ENCODE results near the gene TRIM52. TPM values are rescaled to one million over a fixed set of nuclear protein-coding genes. Genes with fewer than 3 reads are reported as not detected.

The TRIM52 gene
- total RNA-seq, 1 donor from 2014 or later: 10.4 TPM

DNA sequence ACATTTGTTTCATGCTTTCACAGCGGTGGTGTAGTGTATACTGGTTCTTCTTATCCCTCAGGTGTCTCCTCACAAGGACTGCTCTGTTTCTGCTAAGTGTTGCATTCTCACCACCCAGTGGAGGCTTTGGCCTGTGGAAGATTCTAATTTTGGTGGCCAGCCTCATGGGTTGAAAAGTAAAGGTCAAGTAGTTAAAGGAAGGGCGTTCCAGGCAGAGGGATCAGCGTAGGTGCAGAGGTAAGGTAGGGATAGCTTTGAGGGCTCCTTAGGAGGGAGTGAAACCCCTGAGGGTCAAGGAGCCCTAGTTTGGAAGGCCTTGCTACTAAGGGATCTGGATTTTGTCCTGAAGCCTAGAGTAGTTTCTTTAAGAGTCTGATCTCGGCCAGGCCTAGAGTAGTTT, 12.7 kb downstream of the TRIM52 start:
- TF ChIP-seq, protein P1, sequence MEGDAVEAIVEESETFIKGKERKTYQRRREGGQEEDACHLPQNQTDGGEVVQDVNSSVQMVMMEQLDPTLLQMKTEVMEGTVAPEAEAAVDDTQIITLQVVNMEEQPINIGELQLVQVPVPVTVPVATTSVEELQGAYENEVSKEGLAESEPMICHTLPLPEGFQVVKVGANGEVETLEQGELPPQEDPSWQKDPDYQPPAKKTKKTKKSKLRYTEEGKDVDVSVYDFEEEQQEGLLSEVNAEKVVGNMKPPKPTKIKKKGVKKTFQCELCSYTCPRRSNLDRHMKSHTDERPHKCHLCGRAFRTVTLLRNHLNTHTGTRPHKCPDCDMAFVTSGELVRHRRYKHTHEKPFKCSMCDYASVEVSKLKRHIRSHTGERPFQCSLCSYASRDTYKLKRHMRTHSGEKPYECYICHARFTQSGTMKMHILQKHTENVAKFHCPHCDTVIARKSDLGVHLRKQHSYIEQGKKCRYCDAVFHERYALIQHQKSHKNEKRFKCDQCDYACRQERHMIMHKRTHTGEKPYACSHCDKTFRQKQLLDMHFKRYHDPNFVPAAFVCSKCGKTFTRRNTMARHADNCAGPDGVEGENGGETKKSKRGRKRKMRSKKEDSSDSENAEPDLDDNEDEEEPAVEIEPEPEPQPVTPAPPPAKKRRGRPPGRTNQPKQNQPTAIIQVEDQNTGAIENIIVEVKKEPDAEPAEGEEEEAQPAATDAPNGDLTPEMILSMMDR (IDR thresholded peaks at IDR 0.05; ENCODE audit: unreplicated experiment): no peak
- Mint-ChIP-seq H3K4me1 (ENCODE audit: unreplicated experiment) (peaks cover 48% of the 10 kb centered on the region), H3K36me3 (ENCODE audit: low read depth, unreplicated experiment) (peaks cover 16% of the 10 kb centered on the region), H3K27ac (ENCODE audit: unreplicated experiment) (peak overlapping the region; percentile 71), H3K9me3 (ENCODE audit: unreplicated experiment) (no peaks in the 10 kb centered on the region), H3K27me3 (ENCODE audit: unreplicated experiment) (peaks cover 15% of the 10 kb centered on the region), H3K4me3 (ENCODE audit: unreplicated experiment) (peak overlapping the region; percentile 92)
- no peak for DNase-seq (ENCODE audit: low spot score)

DNA sequence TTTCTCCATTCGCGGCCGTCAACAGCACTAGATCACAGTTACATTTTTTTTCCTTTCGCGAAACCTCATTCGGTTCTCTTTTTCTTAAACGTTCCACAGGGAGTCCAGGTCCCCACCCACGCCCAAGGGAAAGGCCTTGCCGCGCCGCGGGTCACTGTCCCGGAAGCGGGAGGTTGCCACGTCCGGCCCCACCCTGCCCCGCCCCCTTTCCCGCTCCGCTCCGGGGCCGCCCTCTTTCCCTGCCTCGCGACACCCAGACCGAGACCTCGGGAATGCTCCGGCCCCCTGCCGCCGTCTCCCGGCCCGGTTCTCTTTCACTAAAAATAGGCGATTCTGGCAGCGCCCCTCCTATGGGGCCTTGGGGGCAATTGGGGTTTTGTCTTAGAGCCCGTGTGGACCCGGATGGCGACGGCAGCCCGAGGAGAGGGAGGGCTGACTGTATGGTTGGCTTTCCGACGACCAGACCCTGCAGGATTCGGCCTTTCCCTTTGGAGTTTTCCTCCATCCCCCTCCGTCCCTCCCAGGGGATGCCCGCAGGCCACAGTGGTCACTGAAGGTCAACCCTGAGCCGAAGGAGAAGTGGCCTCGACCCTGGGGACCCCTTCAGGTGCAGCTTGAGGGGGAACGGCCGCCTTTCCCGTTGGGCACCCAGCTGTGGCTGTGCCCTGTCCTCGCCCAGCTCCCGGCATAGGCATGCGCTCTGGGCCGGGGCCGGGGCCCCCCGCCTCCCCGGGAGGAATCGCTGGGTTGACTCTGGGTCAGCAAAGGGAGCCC, 14.5 kb downstream of the TRIM52 start:
- Mint-ChIP-seq H3K27ac (ENCODE audit: unreplicated experiment) (peak overlapping the region; percentile 94), H3K27me3 (ENCODE audit: unreplicated experiment) (peaks cover 17% of the 10 kb centered on the region), H3K4me1 (ENCODE audit: unreplicated experiment) (peaks cover 61% of the 10 kb centered on the region), H3K36me3 (ENCODE audit: low read depth, unreplicated experiment) (peaks cover 27% of the 10 kb centered on the region), H3K4me3 (ENCODE audit: unreplicated experiment) (peak overlapping the region; percentile 92), H3K9me3 (ENCODE audit: unreplicated experiment) (no peaks in the 10 kb centered on the region)
- TF ChIP-seq, protein P1 (IDR thresholded peaks at IDR 0.05; ENCODE audit: unreplicated experiment): no peak
- DNase-seq (ENCODE audit: low spot score): peak; percentile 85

DNA sequence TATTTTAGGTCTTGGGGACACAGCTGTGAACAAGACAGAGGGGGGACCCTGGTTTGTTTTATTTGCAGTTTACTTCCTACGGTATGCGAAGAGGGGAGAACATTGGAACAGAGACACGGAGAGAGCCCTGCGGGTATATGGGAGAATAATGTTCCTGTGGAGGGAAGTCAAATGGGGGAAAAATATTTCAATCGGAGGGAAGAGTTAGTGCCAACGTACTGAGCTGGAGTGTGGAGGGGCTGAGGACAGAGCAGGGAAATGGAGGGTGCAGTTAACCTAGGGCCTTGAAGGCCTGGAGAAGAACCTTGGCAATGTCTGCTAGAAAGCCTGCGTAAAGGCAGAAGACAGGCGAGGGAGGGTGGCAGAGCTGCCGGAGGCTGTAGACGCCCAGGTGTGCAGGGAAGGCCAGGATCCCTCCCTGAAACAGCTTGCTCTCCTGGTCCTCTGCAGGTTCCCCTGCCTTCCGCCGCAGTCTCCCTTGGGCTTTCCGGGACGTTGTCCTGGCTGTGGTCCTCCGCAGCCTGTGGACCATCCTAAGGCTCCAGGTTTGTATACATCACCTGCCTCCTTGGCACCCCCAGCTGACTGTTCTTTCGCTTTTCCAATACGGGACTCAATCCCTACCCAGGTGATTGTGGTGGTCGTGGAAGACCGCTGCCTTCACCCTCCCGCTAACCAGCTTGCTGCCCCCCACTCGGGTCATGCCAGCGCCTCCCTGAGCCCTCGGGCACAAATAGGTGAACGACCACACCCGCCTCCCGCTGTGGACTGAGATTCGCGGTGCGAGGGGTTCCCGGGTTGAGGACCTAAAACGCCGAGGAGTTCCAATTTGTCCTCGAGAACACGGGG, 15.3 kb downstream of the TRIM52 start:
- peaks cover 61% of the 10 kb centered on the region for H3K4me1 Mint-ChIP-seq (ENCODE audit: unreplicated experiment)
- no peaks in the 10 kb centered on the region for H3K9me3 Mint-ChIP-seq (ENCODE audit: unreplicated experiment)
- no peak for DNase-seq (ENCODE audit: low spot score)
- TF ChIP-seq, protein P1 (IDR thresholded peaks at IDR 0.05; ENCODE audit: unreplicated experiment): no peak
- peak overlapping the region; percentile 92 for H3K4me3 Mint-ChIP-seq (ENCODE audit: unreplicated experiment)
- H3K36me3 Mint-ChIP-seq (ENCODE audit: low read depth, unreplicated experiment): peaks cover 32% of the 10 kb centered on the region
- peaks cover 17% of the 10 kb centered on the region for H3K27me3 Mint-ChIP-seq (ENCODE audit: unreplicated experiment)
- peak overlapping the region; percentile 94 for H3K27ac Mint-ChIP-seq (ENCODE audit: unreplicated experiment)

DNA sequence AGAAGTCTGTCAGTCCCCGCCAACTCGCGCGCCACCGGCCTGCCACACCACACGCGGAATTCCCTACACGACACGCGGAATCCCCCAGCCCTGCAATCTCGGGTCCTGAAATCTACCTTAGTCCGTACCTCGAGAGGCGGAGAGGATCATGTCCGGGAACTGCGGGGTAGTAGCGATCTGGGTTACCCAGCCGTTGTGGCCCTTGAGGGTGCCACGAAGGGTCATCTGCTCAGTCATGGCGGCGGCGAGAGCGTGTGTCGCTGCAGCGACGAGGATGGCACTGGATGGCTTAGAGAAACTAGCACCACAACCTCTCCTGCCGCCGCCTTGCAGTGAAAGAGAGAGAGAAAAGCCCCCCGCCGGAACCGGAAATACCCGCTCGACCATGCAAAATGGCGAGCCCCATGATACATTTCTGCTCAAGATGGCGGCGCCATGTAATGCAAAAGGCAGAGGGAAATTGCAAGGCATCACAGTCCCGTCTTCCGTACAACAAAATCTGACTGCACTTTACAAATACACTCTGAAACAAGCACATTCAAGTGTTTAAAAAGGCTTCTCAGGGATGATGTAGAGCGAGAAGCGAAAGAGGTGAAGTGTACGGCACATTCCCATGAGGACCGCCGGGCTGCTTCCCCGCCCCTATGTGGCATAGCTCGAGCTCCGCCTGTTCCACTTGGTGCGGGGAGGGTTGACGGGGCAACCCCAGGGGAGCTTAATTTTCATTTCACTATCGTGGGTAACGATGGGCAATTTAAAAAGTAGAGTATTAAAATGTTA, 17.2 kb downstream of the TRIM52 start, which contains the start of gene RACK1:
TSS of gene RACK1 (minus strand) at position 343 of the 780 bp plus-strand sequence. CDS start at position 237, 106 bp downstream.
- H3K27ac Mint-ChIP-seq (ENCODE audit: unreplicated experiment): peak within 1 kb of the TSS; percentile 98
- peaks cover 18% of the 10 kb centered on the region for H3K27me3 Mint-ChIP-seq (ENCODE audit: unreplicated experiment)
- H3K4me1 Mint-ChIP-seq (ENCODE audit: unreplicated experiment): peaks cover 53% of the 10 kb centered on the region
- peak within 1 kb of the TSS; percentile 99 for H3K4me3 Mint-ChIP-seq (ENCODE audit: unreplicated experiment)
- H3K9me3 Mint-ChIP-seq (ENCODE audit: unreplicated experiment): no peaks in the 10 kb centered on the region
- H3K36me3 Mint-ChIP-seq (ENCODE audit: low read depth, unreplicated experiment): peaks cover 40% of the 10 kb centered on the region
- peak; percentile 86 for DNase-seq (ENCODE audit: low spot score)
- TF ChIP-seq, protein P1 (IDR thresholded peaks at IDR 0.05; ENCODE audit: unreplicated experiment): no peak

Measured in endothelial cell (in vitro differentiated cells).